ENCODE data around the gene POLE.

GRCh38 chr12:132593938-132594358 is 93.2 kb downstream of the POLE start:
- TF ChIP-seq, protein P1, sequence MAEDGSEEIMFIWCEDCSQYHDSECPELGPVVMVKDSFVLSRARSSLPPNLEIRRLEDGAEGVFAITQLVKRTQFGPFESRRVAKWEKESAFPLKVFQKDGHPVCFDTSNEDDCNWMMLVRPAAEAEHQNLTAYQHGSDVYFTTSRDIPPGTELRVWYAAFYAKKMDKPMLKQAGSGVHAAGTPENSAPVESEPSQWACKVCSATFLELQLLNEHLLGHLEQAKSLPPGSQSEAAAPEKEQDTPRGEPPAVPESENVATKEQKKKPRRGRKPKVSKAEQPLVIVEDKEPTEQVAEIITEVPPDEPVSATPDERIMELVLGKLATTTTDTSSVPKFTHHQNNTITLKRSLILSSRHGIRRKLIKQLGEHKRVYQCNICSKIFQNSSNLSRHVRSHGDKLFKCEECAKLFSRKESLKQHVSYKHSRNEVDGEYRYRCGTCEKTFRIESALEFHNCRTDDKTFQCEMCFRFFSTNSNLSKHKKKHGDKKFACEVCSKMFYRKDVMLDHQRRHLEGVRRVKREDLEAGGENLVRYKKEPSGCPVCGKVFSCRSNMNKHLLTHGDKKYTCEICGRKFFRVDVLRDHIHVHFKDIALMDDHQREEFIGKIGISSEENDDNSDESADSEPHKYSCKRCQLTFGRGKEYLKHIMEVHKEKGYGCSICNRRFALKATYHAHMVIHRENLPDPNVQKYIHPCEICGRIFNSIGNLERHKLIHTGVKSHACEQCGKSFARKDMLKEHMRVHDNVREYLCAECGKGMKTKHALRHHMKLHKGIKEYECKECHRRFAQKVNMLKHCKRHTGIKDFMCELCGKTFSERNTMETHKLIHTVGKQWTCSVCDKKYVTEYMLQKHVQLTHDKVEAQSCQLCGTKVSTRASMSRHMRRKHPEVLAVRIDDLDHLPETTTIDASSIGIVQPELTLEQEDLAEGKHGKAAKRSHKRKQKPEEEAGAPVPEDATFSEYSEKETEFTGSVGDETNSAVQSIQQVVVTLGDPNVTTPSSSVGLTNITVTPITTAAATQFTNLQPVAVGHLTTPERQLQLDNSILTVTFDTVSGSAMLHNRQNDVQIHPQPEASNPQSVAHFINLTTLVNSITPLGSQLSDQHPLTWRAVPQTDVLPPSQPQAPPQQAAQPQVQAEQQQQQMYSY (CRISPR knock-in tag; IDR thresholded peaks at IDR 0.05), result no peak
- TF ChIP-seq MYBL2 (CRISPR knock-in tag; IDR thresholded peaks at IDR 0.05) (no peak), CREB1 (CRISPR knock-in tag; IDR thresholded peaks at IDR 0.05) (no peak), CTCF (IDR thresholded peaks at IDR 0.05) (no peak), ATF3 (CRISPR knock-in tag; conservative IDR thresholded peaks at IDR 0.05) (no peak), FOXP1 (CRISPR knock-in tag; IDR thresholded peaks at IDR 0.05; ENCODE audit: borderline replicate concordance) (no peak), SOX15 (CRISPR knock-in tag; IDR thresholded peaks at IDR 0.05) (no peak), TCF7 (CRISPR knock-in tag; IDR thresholded peaks at IDR 0.05; ENCODE audit: low read depth) (no peak), ZNF512 (CRISPR knock-in tag; IDR thresholded peaks at IDR 0.05; ENCODE audit: borderline replicate concordance) (no peak), MAX (CRISPR knock-in tag; IDR thresholded peaks at IDR 0.05) (no peak), USF2 (CRISPR knock-in tag; IDR thresholded peaks at IDR 0.05) (no peak), NR1H2 (CRISPR knock-in tag; IDR thresholded peaks at IDR 0.05) (no peak)
- TF ChIP-seq, protein P2, sequence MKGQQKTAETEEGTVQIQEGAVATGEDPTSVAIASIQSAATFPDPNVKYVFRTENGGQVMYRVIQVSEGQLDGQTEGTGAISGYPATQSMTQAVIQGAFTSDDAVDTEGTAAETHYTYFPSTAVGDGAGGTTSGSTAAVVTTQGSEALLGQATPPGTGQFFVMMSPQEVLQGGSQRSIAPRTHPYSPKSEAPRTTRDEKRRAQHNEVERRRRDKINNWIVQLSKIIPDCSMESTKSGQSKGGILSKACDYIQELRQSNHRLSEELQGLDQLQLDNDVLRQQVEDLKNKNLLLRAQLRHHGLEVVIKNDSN (CRISPR knock-in tag; IDR thresholded peaks at IDR 0.05), result no peak
- TF ChIP-seq, protein P3, sequence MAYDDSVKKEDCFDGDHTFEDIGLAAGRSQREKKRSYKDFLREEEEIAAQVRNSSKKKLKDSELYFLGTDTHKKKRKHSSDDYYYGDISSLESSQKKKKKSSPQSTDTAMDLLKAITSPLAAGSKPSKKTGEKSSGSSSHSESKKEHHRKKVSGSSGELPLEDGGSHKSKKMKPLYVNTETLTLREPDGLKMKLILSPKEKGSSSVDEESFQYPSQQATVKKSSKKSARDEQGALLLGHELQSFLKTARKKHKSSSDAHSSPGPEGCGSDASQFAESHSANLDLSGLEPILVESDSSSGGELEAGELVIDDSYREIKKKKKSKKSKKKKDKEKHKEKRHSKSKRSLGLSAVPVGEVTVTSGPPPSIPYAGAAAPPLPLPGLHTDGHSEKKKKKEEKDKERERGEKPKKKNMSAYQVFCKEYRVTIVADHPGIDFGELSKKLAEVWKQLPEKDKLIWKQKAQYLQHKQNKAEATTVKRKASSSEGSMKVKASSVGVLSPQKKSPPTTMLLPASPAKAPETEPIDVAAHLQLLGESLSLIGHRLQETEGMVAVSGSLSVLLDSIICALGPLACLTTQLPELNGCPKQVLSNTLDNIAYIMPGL (CRISPR knock-in tag; IDR thresholded peaks at IDR 0.05), result no peak

Measured in WTC11 (cell line).